Muscle layer of colon (tissue), 2 donors: ENCODE results near the gene GP2.
"Not testable (repeated sequence)": the region's sequence is repeated elsewhere in the genome, so short reads cannot be mapped to it uniquely, and the experiment has no call there.

ENCODE experiments used
- H3K27ac ChIP-seq: one replicate; pipeline ENCODE4 v1.7.0; 2013; ENCODE audit warnings: low read depth, mild to moderate bottlenecking, low read length, moderate library complexity
- H3K27me3 ChIP-seq, 2 donors: one replicate each; pipeline ENCODE4 v1.7.0; 2013; ENCODE audit warnings: low read length in 2 of 2, mild to moderate bottlenecking in 2 of 2; ENCODE audit not compliant: insufficient read depth in 2 of 2, control insufficient read depth in 1 of 2
- H3K36me3 ChIP-seq: one replicate; pipeline ENCODE4 v1.7.0; 2013; ENCODE audit warnings: mild to moderate bottlenecking, low read length; ENCODE audit not compliant: insufficient read depth
- H3K4me1 ChIP-seq: one replicate; pipeline ENCODE4 v1.7.0; 2013; ENCODE audit warnings: mild to moderate bottlenecking, low read length; ENCODE audit not compliant: insufficient read depth
- H3K4me3 ChIP-seq, 2 donors: one replicate each; pipeline ENCODE4 v1.7.0; 2013; ENCODE audit warnings: low read length in 2 of 2, low read depth in 1 of 2, mild to moderate bottlenecking in 1 of 2, moderate library complexity in 1 of 2
- H3K9ac ChIP-seq: one replicate; pipeline ENCODE4 v1.7.0; 2013; ENCODE audit warnings: low read length
- H3K9me3 ChIP-seq: one replicate; pipeline ENCODE4 v1.7.0; 2013; ENCODE audit warnings: mild to moderate bottlenecking, low read length
- donor health status: abdominal sarcoma.
- donor health status: Adenocarcinoma of cecum.

The GP2 gene

GRCh38 chr16:20322696-20323095, 4.6 kb downstream of the GP2 start:
- no peaks in the 10 kb centered on the region for H3K36me3 ChIP-seq
- H3K27me3 ChIP-seq: no peaks in the 10 kb centered on the region
- H3K4me1 ChIP-seq: no peaks in the 10 kb centered on the region
- no peak overlapping the region for H3K4me3 ChIP-seq
- no peak overlapping the region for H3K9ac ChIP-seq
- H3K27ac ChIP-seq: no peak overlapping the region
- no peaks in the 10 kb centered on the region for H3K9me3 ChIP-seq

GRCh38 chr16:20321671-20322070, 5.6 kb downstream of the GP2 start:
- H3K36me3 ChIP-seq: no peaks in the 10 kb centered on the region
- H3K9ac ChIP-seq: no peak overlapping the region
- H3K27ac ChIP-seq: no peak overlapping the region
- no peak overlapping the region for H3K4me3 ChIP-seq
- H3K9me3 ChIP-seq: no peaks in the 10 kb centered on the region
- H3K27me3 ChIP-seq: no peaks in the 10 kb centered on the region
- H3K4me1 ChIP-seq: no peaks in the 10 kb centered on the region

- H3K4me3 ChIP-seq, H3K9ac ChIP-seq, H3K27me3 ChIP-seq, H3K9me3 ChIP-seq, H3K27ac ChIP-seq, H3K4me1 ChIP-seq, H3K36me3 ChIP-seq: not testable (repeated sequence)
These were observed 6.3 kb downstream of the GP2 start for GRCh38 chr16:20321051-20321450.

GRCh38 chr16:20320592-20320991, 6.7 kb downstream of the GP2 start:
- H3K9ac ChIP-seq: no peak overlapping the region

GRCh38 chr16:20320178-20320577, 7.1 kb downstream of the GP2 start:
- H3K27me3 ChIP-seq: no peaks in the 10 kb centered on the region
- no peak overlapping the region for H3K9ac ChIP-seq
- H3K4me3 ChIP-seq: no peak overlapping the region
- H3K4me1 ChIP-seq: no peaks in the 10 kb centered on the region
- no peaks in the 10 kb centered on the region for H3K36me3 ChIP-seq
- H3K27ac ChIP-seq: no peak overlapping the region
- no peaks in the 10 kb centered on the region for H3K9me3 ChIP-seq

More at GRCh38 chr16:20320592-20320991, 6.7 kb downstream of the GP2 start:
- H3K4me1 ChIP-seq: no peaks in the 10 kb centered on the region
- no peak overlapping the region for H3K4me3 ChIP-seq
- no peaks in the 10 kb centered on the region for H3K36me3 ChIP-seq
- no peaks in the 10 kb centered on the region for H3K9me3 ChIP-seq
- no peak overlapping the region for H3K27ac ChIP-seq
- no peaks in the 10 kb centered on the region for H3K27me3 ChIP-seq

GRCh38 chr16:20319406-20319805, 7.9 kb downstream of the GP2 start:
- Histone ChIP-seq H3K9ac (no peak overlapping the region), H3K4me1 (no peaks in the 10 kb centered on the region), H3K4me3 (no peak overlapping the region), H3K27me3 (no peaks in the 10 kb centered on the region), H3K27ac (no peak overlapping the region), H3K36me3 (no peaks in the 10 kb centered on the region), H3K9me3 (no peaks in the 10 kb centered on the region)

- Histone ChIP-seq H3K9me3 (no peaks in the 10 kb centered on the region), H3K4me1 (no peaks in the 10 kb centered on the region), H3K4me3 (no peak overlapping the region), H3K9ac (no peak overlapping the region), H3K27ac (no peak overlapping the region), H3K27me3 (no peaks in the 10 kb centered on the region), H3K36me3 (no peaks in the 10 kb centered on the region)
These were observed 8.9 kb downstream of the GP2 start for GRCh38 chr16:20318437-20318836.

- Histone ChIP-seq H3K9me3 (no peaks in the 10 kb centered on the region), H3K27ac (no peak overlapping the region), H3K4me1 (no peaks in the 10 kb centered on the region), H3K4me3 (no peak overlapping the region), H3K9ac (no peak overlapping the region), H3K36me3 (no peaks in the 10 kb centered on the region), H3K27me3 (no peaks in the 10 kb centered on the region)
These were observed 9.3 kb downstream of the GP2 start for GRCh38 chr16:20318006-20318405.

GRCh38 chr16:20317117-20317516, 10.2 kb downstream of the GP2 start:
- H3K4me3 ChIP-seq: no peak overlapping the region

GRCh38 chr16:20316715-20317114, 10.6 kb downstream of the GP2 start:
- Histone ChIP-seq H3K27me3 (no peaks in the 10 kb centered on the region), H3K36me3 (no peaks in the 10 kb centered on the region), H3K4me3 (no peak overlapping the region)

More at GRCh38 chr16:20317117-20317516, 10.2 kb downstream of the GP2 start:
- H3K27ac ChIP-seq: no peak overlapping the region
- H3K9me3 ChIP-seq: no peaks in the 10 kb centered on the region
- H3K27me3 ChIP-seq: no peaks in the 10 kb centered on the region
- no peak overlapping the region for H3K9ac ChIP-seq
- no peaks in the 10 kb centered on the region for H3K4me1 ChIP-seq
- no peaks in the 10 kb centered on the region for H3K36me3 ChIP-seq

GRCh38 chr16:20315764-20316163, 11.5 kb downstream of the GP2 start:
- Histone ChIP-seq H3K9ac (no peak overlapping the region), H3K27ac (no peak overlapping the region), H3K36me3 (no peaks in the 10 kb centered on the region), H3K4me1 (no peaks in the 10 kb centered on the region), H3K27me3 (no peaks in the 10 kb centered on the region), H3K4me3 (no peak overlapping the region), H3K9me3 (no peaks in the 10 kb centered on the region)

More at GRCh38 chr16:20316715-20317114, 10.6 kb downstream of the GP2 start:
- H3K4me1 ChIP-seq: no peaks in the 10 kb centered on the region
- H3K9me3 ChIP-seq: no peaks in the 10 kb centered on the region
- no peak overlapping the region for H3K9ac ChIP-seq
- H3K27ac ChIP-seq: no peak overlapping the region

GRCh38 chr16:20314575-20314974, 12.7 kb downstream of the GP2 start:
- Histone ChIP-seq H3K4me1 (no peaks in the 10 kb centered on the region), H3K27ac (no peak overlapping the region), H3K9ac (no peak overlapping the region), H3K9me3 (no peaks in the 10 kb centered on the region), H3K27me3 (no peaks in the 10 kb centered on the region), H3K36me3 (no peaks in the 10 kb centered on the region), H3K4me3 (no peak overlapping the region)
